ENCODE data around the gene KRT25.

The KRT25 gene, protein sequence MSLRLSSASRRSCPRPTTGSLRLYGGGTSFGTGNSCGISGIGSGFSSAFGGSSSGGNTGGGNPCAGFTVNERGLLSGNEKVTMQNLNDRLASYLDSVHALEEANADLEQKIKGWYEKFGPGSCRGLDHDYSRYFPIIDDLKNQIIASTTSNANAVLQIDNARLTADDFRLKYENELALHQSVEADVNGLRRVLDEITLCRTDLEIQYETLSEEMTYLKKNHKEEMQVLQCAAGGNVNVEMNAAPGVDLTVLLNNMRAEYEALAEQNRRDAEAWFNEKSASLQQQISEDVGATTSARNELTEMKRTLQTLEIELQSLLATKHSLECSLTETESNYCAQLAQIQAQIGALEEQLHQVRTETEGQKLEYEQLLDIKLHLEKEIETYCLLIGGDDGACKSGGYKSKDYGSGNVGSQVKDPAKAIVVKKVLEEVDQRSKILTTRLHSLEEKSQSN

DNA sequence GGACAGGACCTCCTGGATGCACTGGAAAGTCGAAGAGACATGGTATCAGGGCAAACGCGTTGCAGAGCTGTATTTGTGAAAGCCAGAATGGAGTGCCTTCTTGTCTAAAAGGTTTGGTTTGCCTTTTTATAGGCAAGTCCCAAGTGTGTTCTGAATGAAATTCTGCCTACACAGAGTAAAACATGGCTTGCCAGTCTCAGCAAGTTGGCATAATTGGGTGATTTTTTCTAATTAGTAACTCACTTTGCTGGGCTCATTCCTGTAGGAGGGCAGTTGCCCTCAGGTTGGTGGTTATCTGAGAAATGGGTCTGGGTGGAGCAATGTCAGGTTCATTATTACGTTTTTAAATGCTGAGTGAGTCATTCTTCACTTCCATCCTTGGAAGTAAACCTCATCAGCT is at the start of gene KRT25:
KRT25 (minus strand) TSS at position 101 of the 400 bp plus-strand sequence; CDS start at position 41, 60 bp downstream.
- in situ Hi-C loops (cut with MboI; ENCODE audit: low sequenced_read_pairs): no loop called here

GRCh38 chr17:40803617-40804082 is 48.5 kb upstream of the KRT25 start:
- in situ Hi-C loops (cut with MboI; ENCODE audit: low sequenced_read_pairs): no loop called here

DNA sequence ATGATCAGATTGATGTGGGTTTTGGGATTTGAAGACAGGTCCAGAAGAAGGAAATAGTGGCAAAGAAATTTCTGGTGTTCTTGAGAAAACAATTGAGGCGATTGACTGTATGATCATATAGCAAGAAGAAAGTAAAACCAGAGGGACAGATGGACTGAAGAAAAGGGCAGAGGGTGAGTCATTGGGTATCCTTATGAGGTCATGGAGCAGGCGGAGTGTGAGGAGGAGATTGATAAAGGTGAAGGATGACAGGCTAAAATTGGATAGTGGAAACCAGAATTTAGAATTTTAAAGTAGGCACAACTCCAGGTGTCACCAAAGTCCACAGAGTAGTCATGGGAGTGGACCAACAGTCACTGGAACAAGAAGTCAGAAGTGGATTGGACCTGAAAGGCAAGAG is 46.0 kb upstream of the KRT25 start:
- in situ Hi-C loops (cut with MboI; ENCODE audit: low sequenced_read_pairs): no loop called here

DNA sequence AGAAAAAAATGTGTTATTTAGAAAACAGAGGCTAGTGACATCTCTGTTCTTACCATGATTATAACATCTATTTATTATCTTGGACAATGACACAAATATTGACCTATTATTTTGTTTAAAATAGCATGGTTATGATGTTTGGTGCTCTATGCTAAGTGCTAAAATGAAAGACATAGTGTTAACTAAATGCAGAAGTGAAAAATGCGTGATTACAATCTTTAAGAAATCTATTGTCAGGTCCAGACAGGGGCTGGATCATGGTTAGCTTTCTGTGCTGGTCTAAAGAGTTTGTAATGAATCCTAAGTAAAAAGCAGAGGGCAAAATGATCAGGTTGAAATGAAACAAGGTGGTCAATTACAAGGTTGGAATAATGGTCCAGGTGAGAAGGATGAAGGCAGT is 45.2 kb upstream of the KRT25 start:
- in situ Hi-C loops (cut with MboI; ENCODE audit: low sequenced_read_pairs): no loop called here

GRCh38 chr17:40799859-40800258 is 44.7 kb upstream of the KRT25 start, which contains the start of gene KRT28:
KRT28 (minus strand) TSS chr17:40799959; CDS start chr17:40799893, 66 bp downstream.
- in situ Hi-C loops (cut with MboI; ENCODE audit: low sequenced_read_pairs): no loop called here

DNA sequence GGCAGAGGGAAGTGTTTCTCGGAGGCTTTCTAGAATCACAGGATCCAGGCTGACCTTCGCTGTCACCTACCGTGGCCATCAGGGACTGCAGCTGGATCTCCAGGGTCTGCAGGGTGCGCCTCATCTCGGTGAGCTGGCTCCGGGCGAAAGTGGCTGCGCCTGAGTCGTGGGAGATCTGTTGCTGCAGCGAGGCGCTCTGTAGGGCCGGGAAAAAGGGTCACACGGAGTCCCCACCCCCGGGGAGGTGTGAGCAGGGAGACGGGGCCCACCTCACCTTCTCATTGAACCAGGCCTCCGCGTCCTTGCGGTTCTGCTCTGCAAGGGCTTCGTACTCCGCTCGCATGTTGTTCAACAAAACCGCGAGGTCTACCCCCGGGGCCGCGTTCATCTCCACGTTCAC is 41.7 kb upstream of the KRT25 start:
- in situ Hi-C loops (cut with MboI; ENCODE audit: low sequenced_read_pairs): no loop called here

DNA sequence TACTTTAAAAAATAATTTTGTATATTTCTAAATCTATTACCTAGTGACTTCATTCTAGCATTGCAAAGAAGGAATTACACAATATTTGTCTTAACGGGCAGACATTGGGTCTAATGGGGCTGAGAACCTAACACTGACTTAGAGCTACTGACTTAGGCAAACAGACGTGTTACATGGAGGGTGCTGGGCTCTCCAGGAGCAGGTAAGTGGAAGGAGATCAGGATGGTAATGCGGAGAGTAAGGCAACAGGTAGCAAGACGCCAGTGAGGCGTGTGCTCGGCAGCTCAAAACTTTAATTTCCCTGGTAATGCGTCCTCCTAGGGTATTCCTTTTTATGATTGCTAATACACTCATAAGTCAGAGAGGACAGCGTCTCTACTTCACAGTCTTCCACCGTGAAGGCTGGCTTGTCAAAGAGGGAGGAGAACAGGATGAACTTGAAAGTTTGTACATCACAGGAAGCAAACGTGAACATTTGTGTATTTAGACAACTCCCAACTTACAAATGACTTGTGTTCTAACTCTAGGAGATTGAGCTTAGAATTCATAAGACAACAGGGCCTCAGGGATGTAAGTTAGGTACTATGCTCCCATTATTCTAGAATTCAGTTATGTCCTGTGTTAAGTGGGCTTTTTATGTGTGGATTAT is 40.0 kb upstream of the KRT25 start:
- in situ Hi-C loops (cut with MboI; ENCODE audit: low sequenced_read_pairs): no loop called here

DNA sequence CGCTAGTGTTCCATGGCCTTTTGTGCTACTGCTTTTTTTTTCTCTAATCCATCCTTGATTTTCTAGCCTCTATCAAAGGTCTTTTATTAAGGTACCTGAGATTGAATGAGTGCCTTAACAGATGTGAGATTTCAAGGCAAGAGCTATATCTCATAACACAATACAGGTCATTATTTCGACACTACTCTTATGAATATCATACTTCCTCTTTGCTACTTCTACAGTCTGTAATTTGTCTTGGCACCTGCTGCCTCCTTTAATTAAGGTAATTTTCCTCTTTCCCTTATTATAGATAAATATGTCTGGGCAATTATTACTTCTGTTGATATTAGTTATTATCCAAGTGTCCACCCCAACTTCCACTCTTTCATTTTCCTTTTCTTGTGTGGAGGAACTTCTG is 39.3 kb upstream of the KRT25 start:
- in situ Hi-C loops (cut with MboI; ENCODE audit: low sequenced_read_pairs): no loop called here

DNA sequence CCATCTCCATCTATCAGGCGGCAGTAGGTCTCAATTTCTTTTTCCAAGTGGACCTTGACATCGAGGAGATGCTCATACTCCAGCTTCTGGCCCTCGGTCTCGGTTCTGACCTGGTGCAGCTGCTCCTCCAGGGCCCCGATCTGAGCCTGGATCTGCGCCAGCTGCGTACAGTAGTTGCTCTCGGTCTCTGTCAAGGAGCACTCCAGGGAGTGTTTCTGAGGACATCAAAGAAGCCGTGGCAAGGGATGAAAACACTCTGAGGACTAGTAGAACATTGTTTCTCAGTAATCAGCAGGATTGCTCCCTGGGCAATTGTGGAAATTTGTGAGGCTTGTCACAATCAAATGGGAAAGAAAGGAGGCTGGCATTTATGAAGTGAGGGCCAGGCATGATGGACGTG is 38.7 kb upstream of the KRT25 start:
- in situ Hi-C loops (cut with MboI; ENCODE audit: low sequenced_read_pairs): no loop called here

GRCh38 chr17:40791787-40792436 is 36.8 kb upstream of the KRT25 start:
- in situ Hi-C loops (cut with MboI; ENCODE audit: low sequenced_read_pairs): no loop called here

DNA sequence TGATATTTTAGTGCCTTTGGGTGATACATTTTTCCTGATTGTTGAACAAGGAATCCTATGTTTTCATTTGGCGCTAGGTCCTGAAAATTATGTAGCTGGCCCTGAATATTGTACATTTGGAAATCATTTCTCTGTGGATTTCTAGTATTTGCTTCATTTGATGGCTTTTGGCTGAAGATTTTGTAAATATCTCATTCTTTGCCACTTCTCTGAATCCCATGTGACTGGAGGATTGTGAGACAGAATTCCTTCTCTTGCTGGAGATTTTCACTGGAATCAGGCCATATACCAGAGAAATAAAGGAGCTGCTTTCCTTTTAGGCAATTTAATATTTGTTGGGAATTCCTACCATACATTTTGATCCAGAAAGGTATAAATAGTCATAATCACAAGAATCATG is 36.0 kb upstream of the KRT25 start:
- in situ Hi-C loops (cut with MboI; ENCODE audit: low sequenced_read_pairs): no loop called here

DNA sequence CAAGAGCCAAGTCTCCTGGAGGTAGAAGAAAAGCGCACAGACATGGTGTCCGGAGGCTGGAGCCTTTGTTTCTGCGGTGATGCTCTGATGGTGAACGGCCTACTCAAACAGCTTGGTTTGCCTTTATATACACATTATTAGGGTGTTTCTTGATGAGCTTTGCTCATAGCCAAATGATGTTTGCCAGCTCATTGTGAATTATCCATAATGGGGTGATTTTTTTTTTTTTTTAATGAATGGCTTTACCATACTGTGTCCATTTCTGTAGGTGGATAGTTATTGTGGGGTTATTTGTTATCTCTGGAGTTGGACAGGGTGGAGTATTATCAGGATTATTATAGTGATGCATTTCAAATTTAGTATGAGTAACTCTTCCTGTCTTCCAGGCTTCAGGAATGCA is 27.3 kb upstream of the KRT25 start, which contains the start of gene KRT27:
KRT27 (minus strand) TSS at position 101 of the 400 bp plus-strand sequence; CDS start at position 44, 57 bp downstream.
- in situ Hi-C loops (cut with MboI; ENCODE audit: low sequenced_read_pairs): no loop called here

DNA sequence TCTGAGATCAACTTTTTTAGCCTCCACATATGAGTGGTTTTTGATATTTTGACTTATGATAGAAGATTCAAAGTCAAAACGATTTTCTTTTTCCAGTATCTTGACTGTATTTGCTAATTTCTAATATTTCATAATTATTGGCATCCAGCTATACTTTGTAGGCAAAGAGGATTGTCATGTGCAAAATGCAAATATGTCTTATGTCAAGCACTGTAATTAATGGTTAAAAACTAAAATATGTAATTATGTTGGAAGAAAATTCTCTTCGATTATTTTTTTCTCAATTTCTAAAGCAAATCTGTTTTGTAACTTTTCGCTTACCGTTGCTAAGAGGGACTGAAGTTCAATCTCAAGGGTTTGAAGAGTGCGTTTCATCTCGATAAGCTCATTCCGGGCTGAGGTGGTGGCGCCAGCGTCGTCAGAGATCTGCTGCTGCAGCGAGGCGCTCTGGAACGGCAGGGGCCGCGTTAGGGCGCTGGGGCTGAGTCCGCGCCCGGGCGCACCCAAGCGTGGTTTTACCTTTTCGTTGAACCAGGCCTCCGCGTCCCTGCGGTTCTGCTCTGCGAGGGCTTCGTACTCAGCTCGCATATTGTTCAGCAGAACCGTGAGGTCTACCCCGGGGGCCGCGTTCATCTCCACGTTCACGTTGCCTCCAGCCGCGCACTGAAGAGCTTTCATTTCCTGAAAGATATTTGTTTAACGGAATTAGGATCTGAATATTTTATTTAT is 24.2 kb upstream of the KRT25 start:
- in situ Hi-C loops (cut with MboI; ENCODE audit: low sequenced_read_pairs): no loop called here

- in situ Hi-C loops (cut with MboI; ENCODE audit: low sequenced_read_pairs): no loop called here
Measured at GRCh38 chr17:40778461-40778860, 23.3 kb upstream of the KRT25 start.

DNA sequence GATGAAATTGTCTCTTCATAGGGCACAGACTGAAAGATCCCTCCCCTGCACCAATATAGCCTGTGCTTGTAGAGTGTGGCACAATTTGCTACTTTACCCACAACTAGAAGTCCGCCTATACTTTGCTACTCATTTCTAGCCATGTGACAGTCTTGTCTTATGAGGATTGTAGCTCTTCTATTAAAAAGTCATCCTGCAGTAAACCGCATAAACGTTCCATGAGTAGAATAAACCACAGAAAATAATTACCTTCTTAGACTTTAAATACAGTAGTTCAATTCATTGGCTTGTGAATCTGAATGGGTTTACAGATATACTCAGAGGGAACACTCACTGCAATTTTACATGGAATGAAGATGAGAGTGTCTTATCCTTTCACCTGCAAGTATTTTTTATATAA is 22.8 kb upstream of the KRT25 start:
- in situ Hi-C loops (cut with MboI; ENCODE audit: low sequenced_read_pairs): no loop called here

DNA sequence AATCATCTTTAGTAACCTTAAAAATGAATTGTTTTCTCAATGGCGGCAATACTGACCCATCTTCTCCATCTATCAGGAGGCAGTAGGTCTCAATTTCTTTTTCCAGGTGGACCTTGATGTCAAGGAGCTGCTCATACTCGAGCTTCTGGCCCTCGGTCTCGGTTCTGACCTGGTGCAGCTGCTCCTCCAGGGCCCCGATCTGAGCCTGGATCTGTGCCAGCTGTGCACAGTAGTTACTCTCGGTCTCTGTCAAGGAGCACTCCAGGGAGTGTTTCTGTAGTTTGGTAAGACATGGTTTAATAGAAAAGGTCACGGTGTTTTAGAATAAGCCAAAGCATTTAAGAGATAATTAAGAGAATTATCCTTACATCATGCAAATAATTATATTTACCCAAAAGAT is 22.3 kb upstream of the KRT25 start:
- in situ Hi-C loops (cut with MboI; ENCODE audit: low sequenced_read_pairs): no loop called here

- in situ Hi-C loops (cut with MboI; ENCODE audit: low sequenced_read_pairs): no loop called here
Measured at GRCh38 chr17:40775945-40776344, 20.8 kb upstream of the KRT25 start.

- in situ Hi-C loops (cut with MboI; ENCODE audit: low sequenced_read_pairs): no loop called here
Measured at GRCh38 chr17:40772101-40772500, 17.0 kb upstream of the KRT25 start, which contains the start of gene KRT26. KRT26 (minus strand) TSS chr17:40772201; CDS start chr17:40772113, 88 bp downstream.

DNA sequence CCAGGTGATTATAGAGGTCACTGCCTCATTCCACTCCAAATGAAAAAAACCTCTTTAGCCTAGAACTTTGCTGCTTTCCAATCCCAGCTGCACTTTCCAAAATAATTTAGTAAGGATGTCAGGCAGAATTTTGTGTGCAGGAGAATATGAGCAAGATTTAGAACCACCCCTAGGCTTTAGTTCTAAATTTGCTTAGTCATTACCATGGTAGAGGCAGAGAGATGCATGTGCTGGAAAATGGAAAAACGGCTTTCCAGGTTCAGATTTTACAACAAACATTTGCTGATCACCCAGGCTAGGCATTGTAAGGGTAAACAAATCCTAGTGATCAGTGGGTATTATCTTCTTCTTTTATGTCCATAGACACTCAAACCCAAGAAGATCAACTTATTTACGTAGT is 10.5 kb upstream of the KRT25 start:
- in situ Hi-C loops (cut with MboI; ENCODE audit: low sequenced_read_pairs): no loop called here

- in situ Hi-C loops (cut with MboI; ENCODE audit: low sequenced_read_pairs): no loop called here
Measured at GRCh38 chr17:40763752-40764151, 8.6 kb upstream of the KRT25 start.
